H9 (cell line): ENCODE measurements around the gene SHMT2. TPM values are rescaled to one million over a fixed set of nuclear protein-coding genes. Genes with fewer than 3 reads are reported as not detected.

ENCODE experiments used
- DNase-seq: peaks from one replicate; pipeline ENCODE4 v3.0.0-alpha.2; 2017
- H2AFZ ChIP-seq: one replicate; pipeline ENCODE4 v1.6.1; 2013; ENCODE audit warnings: mild to moderate bottlenecking, low read length, control low read depth, moderate library complexity
- H2AK5ac ChIP-seq: 2 replicates; pipeline ENCODE4 v1.6.1; 2013; ENCODE audit warnings: low read length, control low read depth, mixed read lengths; ENCODE audit not compliant: insufficient read length
- H2BK120ac ChIP-seq: one replicate; pipeline ENCODE4 v1.6.1; 2013; ENCODE audit warnings: low read depth, mild to moderate bottlenecking, low read length, control low read depth, inconsistent platforms; ENCODE audit not compliant: poor library complexity, severe bottlenecking
- H2BK12ac ChIP-seq: 2 replicates; pipeline ENCODE4 v1.6.1; 2013; ENCODE audit warnings: low read length, control low read depth, mixed read lengths, low read depth; ENCODE audit not compliant: insufficient read length
- H2BK15ac ChIP-seq: 2 replicates; pipeline ENCODE4 v1.6.1; 2013; ENCODE audit warnings: low read depth, low read length, control low read depth
- H2BK20ac ChIP-seq: one replicate; pipeline ENCODE4 v1.6.1; 2013; ENCODE audit warnings: low read depth, mild to moderate bottlenecking, low read length, control low read depth, inconsistent platforms; ENCODE audit not compliant: poor library complexity, severe bottlenecking
- H2BK5ac ChIP-seq: 2 replicates; pipeline ENCODE4 v1.6.1; 2013; ENCODE audit warnings: low read length, control low read depth, mixed read lengths; ENCODE audit not compliant: insufficient read length
- H3K14ac ChIP-seq: 2 replicates; pipeline ENCODE4 v1.6.1; 2013; ENCODE audit warnings: low read length, control low read depth; ENCODE audit not compliant: insufficient read depth
- H3K18ac ChIP-seq: 2 replicates; pipeline ENCODE4 v1.6.1; 2013; ENCODE audit warnings: low read depth, mild to moderate bottlenecking, mixed read lengths, low read length, control low read depth; ENCODE audit not compliant: insufficient read length
- H3K23ac ChIP-seq: 2 replicates; pipeline ENCODE4 v1.6.1; 2013; ENCODE audit warnings: low read length, control low read depth, mixed read lengths, low read depth; ENCODE audit not compliant: insufficient read length
- H3K23me2 ChIP-seq: 2 replicates; pipeline ENCODE4 v1.6.1; 2013; ENCODE audit warnings: low read depth, mild to moderate bottlenecking, mixed read lengths, low read length, control low read depth; ENCODE audit not compliant: insufficient read length, poor library complexity, severe bottlenecking
- H3K27ac ChIP-seq: 2 replicates; pipeline ENCODE4 v1.5.1; 2013; ENCODE audit warnings: low read length, control low read depth, mixed read lengths, low read depth; ENCODE audit not compliant: insufficient read length
- H3K27me3 ChIP-seq: 2 replicates; pipeline ENCODE4 v1.6.1; 2013; ENCODE audit warnings: low read length, control low read depth, inconsistent platforms; ENCODE audit not compliant: insufficient read depth
- H3K4ac ChIP-seq: 2 replicates; pipeline ENCODE4 v1.6.1; 2013; ENCODE audit warnings: low read depth, mild to moderate bottlenecking, control low read depth, inconsistent platforms, low read length, moderate library complexity
- H3K4me1 ChIP-seq: 2 replicates; pipeline ENCODE4 v1.6.1; 2013; ENCODE audit warnings: low read length, control low read depth, inconsistent platforms; ENCODE audit not compliant: insufficient read depth
- H3K4me2 ChIP-seq: 2 replicates; pipeline ENCODE4 v1.6.1; 2013; ENCODE audit warnings: low read length, control low read depth, mixed read lengths; ENCODE audit not compliant: insufficient read length, insufficient read depth
- H3K56ac ChIP-seq: 2 replicates; pipeline ENCODE4 v1.6.1; 2013; ENCODE audit warnings: low read depth, mild to moderate bottlenecking, mixed read lengths, low read length, control low read depth; ENCODE audit not compliant: insufficient read length
- H3K79me1 ChIP-seq: 2 replicates; pipeline ENCODE4 v1.6.1; 2013; ENCODE audit warnings: low read depth, mild to moderate bottlenecking, moderate library complexity, low read length, control low read depth, inconsistent platforms; ENCODE audit not compliant: insufficient read depth, poor library complexity, severe bottlenecking
- H3K79me2 ChIP-seq: 2 replicates; pipeline ENCODE4 v1.6.1; 2013; ENCODE audit warnings: low read length, control low read depth, inconsistent platforms; ENCODE audit not compliant: insufficient read depth
- H3K9ac ChIP-seq: 2 replicates; pipeline ENCODE4 v1.6.1; 2013; ENCODE audit warnings: low read length, control low read depth, mixed read lengths; ENCODE audit not compliant: insufficient read length; ENCODE audit errors: extremely low read depth
- H3K9me3 ChIP-seq: one replicate; pipeline ENCODE4 v1.6.1; 2013; ENCODE audit warnings: low read depth, low read length, inconsistent platforms; ENCODE audit not compliant: control insufficient read depth
- H3T11ph ChIP-seq: one replicate; pipeline ENCODE4 v1.6.1; 2013; ENCODE audit warnings: mild to moderate bottlenecking, low read length, control low read depth, inconsistent platforms
- H4K20me1 ChIP-seq: one replicate; pipeline ENCODE4 v1.6.1; 2013; ENCODE audit not compliant: control insufficient read depth, insufficient read length, insufficient read depth
- H4K5ac ChIP-seq: 2 replicates; pipeline ENCODE4 v1.6.1; 2013; ENCODE audit warnings: low read depth, mild to moderate bottlenecking, mixed read lengths, low read length, control low read depth; ENCODE audit not compliant: insufficient read length
- H4K8ac ChIP-seq: replicated peaks from 2 replicates; pipeline ENCODE4 v1.6.1; 2013; ENCODE audit warnings: low read length, control low read depth, mixed read lengths, low read depth; ENCODE audit not compliant: insufficient read length
- H4K91ac ChIP-seq: 2 replicates; pipeline ENCODE4 v1.6.1; 2013; ENCODE audit warnings: low read depth, mild to moderate bottlenecking, moderate library complexity, mixed read lengths, low read length, control low read depth; ENCODE audit not compliant: insufficient read length
- H3K27ac Mint-ChIP-seq, 3 experiments: 2 replicates in 2 of 3; 3 replicates in 1 of 3; pipeline ENCODE4 v1.8.0; 2020 to 2021; ENCODE audit warnings: mixed read lengths in 3 of 3, mild to moderate bottlenecking in 1 of 3, moderate library complexity in 1 of 3
- H3K27me3 Mint-ChIP-seq: 2 replicates; pipeline ENCODE4 v1.8.0; 2021; ENCODE audit warnings: low read depth, mild to moderate bottlenecking, moderate library complexity, mixed read lengths
- H3K36me3 Mint-ChIP-seq, 3 experiments: 2 replicates in 2 of 3; 3 replicates in 1 of 3; pipeline ENCODE4 v1.8.0; 2020 to 2021; ENCODE audit warnings: low read depth in 3 of 3, mixed read lengths in 3 of 3; ENCODE audit not compliant: insufficient read depth in 1 of 3
- H3K4me1 Mint-ChIP-seq, 2 experiments: 2 replicates each; pipeline ENCODE4 v1.8.0; 2020; ENCODE audit warnings: mixed read lengths in 2 of 2
- H3K4me3 Mint-ChIP-seq, 2 experiments: 2 replicates in 1 of 2; 3 replicates in 1 of 2; pipeline ENCODE4 v1.8.0; 2020 to 2021; ENCODE audit warnings: mild to moderate bottlenecking in 2 of 2, mixed read lengths in 2 of 2, moderate library complexity in 1 of 2
- H3K9me3 Mint-ChIP-seq, 2 experiments: 2 replicates in 1 of 2; 3 replicates in 1 of 2; pipeline ENCODE4 v1.8.0; 2020; ENCODE audit warnings: mild to moderate bottlenecking in 2 of 2, mixed read lengths in 2 of 2, moderate library complexity in 1 of 2
- CTCF ChIP-seq: fragments of 200-600 bp; sonication (generic); conservative IDR thresholded peaks from 3 replicates; pipeline ENCODE4 v1.8.0; 2021; ENCODE audit warnings: antibody characterized with exemption, mild to moderate bottlenecking
- WGBS: extraction: QIAGEN DNeasy Blood & Tissue Kit; methylation state at CpG from one replicate; pipeline ENCODE4 v1.1.7; 2013; ENCODE audit warnings: missing lambda C conversion rate, low lambda C conversion rate, mixed read lengths; ENCODE audit not compliant: insufficient read length; ENCODE audit errors: extremely low coverage; 5-methylcytosine and 5-hydroxymethylcytosine counted together
- total RNA-seq: library from RNA; stranded (reverse); gene quantifications from 2 replicates; pipeline ENCODE4 v1.2.1, GENCODE V29; 2021

Gene SHMT2
- total RNA-seq, 1 experiment from 2014 or later, result 260 TPM

DNA sequence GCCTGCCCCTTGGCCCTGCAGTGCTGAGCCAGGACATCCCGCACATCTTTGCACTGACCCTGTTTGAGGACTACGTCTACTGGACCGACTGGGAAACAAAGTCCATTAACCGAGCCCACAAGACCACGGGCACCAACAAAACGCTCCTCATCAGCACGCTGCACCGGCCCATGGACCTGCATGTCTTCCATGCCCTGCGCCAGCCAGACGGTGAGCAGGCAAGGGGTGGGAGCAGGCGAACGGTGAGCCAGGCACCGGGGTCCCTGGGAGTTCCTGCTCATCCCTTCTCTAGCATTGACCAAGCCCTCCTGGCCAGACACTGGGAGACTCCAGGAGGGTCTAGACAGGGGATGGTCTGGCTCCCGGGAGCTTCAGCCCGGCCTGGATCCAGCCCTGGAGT is 30.3 kb upstream of the SHMT2 start:
- Histone ChIP-seq H3T11ph (no peak overlapping the region), H2BK5ac (no peak overlapping the region), H3K23ac (no peak overlapping the region), H2BK12ac (no peak overlapping the region), H4K5ac (no peak overlapping the region), H3K56ac (no peak overlapping the region), H3K23me2 (no peaks in the 10 kb centered on the region), H3K14ac (no peak overlapping the region), H3K79me2 (no peaks in the 10 kb centered on the region), H3K9ac (no peak overlapping the region), H2AFZ (no peak overlapping the region), H2BK15ac (no peak overlapping the region), H2BK20ac (no peak overlapping the region), H3K27ac (no peak overlapping the region), H3K18ac (no peak overlapping the region), H4K91ac (no peak overlapping the region), H2AK5ac (no peak overlapping the region), H4K20me1 (no peaks in the 10 kb centered on the region), H3K4me1 (no peaks in the 10 kb centered on the region), H3K27me3 (no peaks in the 10 kb centered on the region), H3K4ac (no peak overlapping the region), H3K79me1 (no peaks in the 10 kb centered on the region), H4K8ac (no peak overlapping the region), H2BK120ac (no peak overlapping the region), H3K4me2 (no peak overlapping the region), H3K9me3 (no peaks in the 10 kb centered on the region)
- no peak overlapping the region for H3K4me3 Mint-ChIP-seq
- H3K27me3 Mint-ChIP-seq, result no peaks in the 10 kb centered on the region
- DNase-seq, result no peak
- WGBS, result no CpG with 5 or more reads among the region's 15 CpGs
- no peak overlapping the region for H3K27ac Mint-ChIP-seq
- no peaks in the 10 kb centered on the region for H3K9me3 Mint-ChIP-seq
- peaks cover 57 to 98% (median 97%) of the 10 kb centered on the region in 3 experiments for H3K36me3 Mint-ChIP-seq
- no peaks in the 10 kb centered on the region for H3K4me1 Mint-ChIP-seq
- no peak for TF ChIP-seq CTCF
